ENCODE results near the gene XPOT.
A peak's percentile ranks its signal among the peaks of the same experiment; 100 is the strongest.
"Not testable (repeated sequence)": the region's sequence is repeated elsewhere in the genome, so short reads cannot be mapped to it uniquely, and the experiment has no call there.

Gene XPOT

GRCh38 chr12:64403707-64404469 lies at the start of gene XPOT:
Gene XPOT, plus strand, starts transcription at chr12:64404392. Its CDS starts 5,644 bp downstream, at chr12:64410036.
- DNase-seq (ENCODE audit: low read depth): peak; percentile 90

DNA sequence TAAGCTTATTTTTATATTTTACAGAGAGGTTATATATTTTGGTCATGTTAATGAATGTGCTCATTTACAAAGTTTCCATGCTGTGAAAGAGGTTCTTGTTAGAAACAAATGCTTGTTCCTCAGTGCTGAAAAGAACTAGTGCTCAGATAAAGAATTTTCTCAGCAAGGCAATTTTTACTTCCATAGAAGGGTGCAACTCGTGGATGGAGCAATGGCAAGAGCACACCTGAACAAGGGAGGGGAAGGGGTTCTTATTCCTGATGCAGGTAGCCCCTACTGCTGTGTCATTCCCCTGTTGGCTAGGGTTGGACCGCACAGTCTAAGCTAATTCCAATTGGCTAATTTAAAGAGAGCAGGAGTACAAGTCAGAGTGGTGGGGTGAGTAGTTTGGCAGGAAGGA lies 48.0 kb upstream of the XPOT start:
- DNase-seq (ENCODE audit: low read depth): not testable (repeated sequence)

GRCh38 chr12:64361173-64361572 lies 43.0 kb upstream of the XPOT start:
- not testable (repeated sequence) for DNase-seq (ENCODE audit: low read depth)

GRCh38 chr12:64362721-64363305 lies 41.4 kb upstream of the XPOT start:
- DNase-seq (ENCODE audit: low read depth): no peak

DNA sequence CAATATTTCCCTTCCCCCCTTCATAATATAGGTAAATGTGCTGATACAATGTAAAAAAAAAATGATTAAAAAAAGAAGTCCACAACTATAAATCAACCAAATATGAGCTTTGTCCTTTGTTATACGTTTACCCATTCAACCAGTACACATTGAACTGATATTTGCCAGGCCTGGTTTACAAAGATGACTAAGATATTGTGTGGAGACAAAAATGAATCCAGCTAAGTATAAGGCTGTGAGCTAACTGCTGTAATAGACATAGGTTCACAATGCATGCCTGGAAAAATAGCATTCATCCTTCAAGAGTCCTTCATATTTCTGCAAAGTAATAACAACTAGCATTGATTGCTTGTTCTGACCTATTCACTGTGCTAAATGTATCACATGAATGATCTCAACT lies 20.5 kb upstream of the XPOT start:
- no peak for DNase-seq (ENCODE audit: low read depth)

DNA sequence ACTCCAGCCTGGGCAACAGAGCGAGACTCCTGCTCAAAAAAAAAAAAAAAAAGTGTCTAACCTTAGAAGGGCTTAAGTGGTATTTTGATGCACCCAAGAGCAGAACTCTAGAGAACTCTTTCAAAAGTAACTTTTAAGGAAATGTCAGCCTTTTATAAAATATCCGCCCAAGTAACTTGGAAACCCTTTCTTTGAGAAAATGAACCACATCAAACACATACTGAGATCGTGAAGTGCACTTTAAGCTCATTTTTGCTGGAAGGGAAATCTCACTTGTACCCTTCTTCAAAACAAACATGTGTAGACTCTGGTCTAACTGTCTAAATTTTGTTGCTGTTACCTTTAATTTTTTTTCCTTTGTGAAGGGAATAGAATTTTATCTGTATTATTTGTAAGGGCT lies 19.2 kb upstream of the XPOT start:
- DNase-seq (ENCODE audit: low read depth): no peak

GRCh38 chr12:64385468-64385867 lies 18.7 kb upstream of the XPOT start:
- no peak for DNase-seq (ENCODE audit: low read depth)

DNA sequence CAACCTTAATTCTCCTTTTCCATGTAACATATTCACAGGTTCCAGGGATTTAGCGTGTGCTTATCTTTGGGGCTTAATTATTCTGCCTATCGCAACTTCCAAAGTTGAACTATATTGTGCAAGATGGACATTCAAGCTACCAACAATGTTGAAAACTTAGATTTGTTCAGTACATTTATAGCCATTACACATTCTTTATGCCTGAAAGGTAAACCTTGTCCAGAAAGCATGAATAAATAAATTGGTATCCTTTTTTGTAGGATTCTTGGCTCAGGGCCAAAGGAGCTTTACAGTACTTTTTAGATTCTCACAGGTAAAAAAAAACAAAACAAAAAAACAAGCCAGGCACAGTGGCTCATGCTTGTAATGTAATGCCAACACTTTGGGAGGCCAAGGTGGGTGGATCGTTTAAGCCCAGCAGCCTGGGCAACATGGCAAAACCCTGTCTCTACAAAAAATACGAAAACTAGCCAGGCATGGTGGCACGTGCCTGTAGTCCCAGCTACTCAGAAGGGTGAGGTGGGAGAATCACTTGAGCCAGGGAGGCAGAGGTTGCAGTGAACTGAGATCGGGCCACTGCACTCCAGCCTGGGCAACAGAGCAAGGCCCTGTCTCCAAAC lies 16.9 kb upstream of the XPOT start:
- no peak for DNase-seq (ENCODE audit: low read depth)

GRCh38 chr12:64389154-64389553 lies 15.0 kb upstream of the XPOT start:
- DNase-seq (ENCODE audit: low read depth): no peak

DNA sequence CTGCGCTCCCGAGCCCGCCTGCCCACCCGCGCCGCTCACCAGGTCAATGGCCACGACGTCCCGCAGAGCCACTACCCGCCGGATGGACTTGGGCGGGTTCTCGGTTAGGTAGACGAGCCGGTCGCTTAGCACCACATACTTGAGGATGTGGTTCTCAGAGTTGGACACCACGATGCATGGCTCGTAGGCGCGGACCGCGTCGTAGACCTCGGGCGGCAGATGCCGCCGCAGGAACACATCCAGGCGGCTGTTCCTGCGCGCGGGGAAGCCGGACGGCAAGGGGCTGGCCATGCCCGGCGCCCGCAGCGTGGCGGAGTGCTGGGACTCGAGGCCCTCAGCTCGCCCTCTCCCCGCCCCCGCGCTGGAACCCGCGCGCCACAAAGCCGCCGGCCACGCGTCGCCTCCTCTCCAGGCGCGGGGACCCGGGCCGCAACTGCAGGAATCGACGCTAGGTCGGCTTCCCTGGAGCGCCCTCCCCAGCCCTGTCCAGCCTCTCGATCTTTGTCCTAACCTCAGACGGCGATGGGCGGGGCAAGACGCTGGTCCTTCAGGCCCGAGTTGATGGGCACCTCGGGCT lies 13.8 kb upstream of the XPOT start, which contains the start of gene C12orf56:
Gene C12orf56 (minus strand): TSS at position 484 of the 577 bp plus-strand sequence. CDS start 193 bp downstream, at position 291.
- no peak for DNase-seq (ENCODE audit: low read depth)

- DNase-seq (ENCODE audit: low read depth): no peak
Measured at GRCh38 chr12:64392221-64392620, 12.0 kb upstream of the XPOT start.

DNA sequence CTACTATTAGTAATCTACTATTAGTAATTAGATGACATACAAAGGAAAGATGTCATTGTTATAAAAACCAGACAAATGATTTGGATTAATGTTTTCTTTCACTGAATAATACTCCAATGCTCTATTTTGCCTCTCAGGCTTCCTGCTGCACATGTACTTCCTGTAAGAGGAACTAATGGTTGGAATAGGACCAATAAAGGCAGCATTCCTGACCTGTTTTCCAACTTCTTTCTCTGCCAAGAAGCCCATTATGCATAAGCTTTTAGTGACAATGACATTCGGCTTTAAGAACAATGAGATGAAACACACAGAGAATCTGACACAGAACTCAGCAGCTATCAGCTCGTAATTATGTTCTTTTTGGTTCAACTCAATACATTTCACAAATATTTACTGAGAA lies 8.5 kb upstream of the XPOT start:
- no peak for DNase-seq (ENCODE audit: low read depth)

GRCh38 chr12:64400041-64400440 lies 4.2 kb upstream of the XPOT start:
- DNase-seq (ENCODE audit: low read depth): no peak

- no peak for DNase-seq (ENCODE audit: low read depth)
Measured at GRCh38 chr12:64402181-64402580, 2.0 kb upstream of the XPOT start.

GRCh38 chr12:64404470-64405256 lies 471 bp downstream of the XPOT start:
- peak; percentile 32 for DNase-seq (ENCODE audit: low read depth)

DNA sequence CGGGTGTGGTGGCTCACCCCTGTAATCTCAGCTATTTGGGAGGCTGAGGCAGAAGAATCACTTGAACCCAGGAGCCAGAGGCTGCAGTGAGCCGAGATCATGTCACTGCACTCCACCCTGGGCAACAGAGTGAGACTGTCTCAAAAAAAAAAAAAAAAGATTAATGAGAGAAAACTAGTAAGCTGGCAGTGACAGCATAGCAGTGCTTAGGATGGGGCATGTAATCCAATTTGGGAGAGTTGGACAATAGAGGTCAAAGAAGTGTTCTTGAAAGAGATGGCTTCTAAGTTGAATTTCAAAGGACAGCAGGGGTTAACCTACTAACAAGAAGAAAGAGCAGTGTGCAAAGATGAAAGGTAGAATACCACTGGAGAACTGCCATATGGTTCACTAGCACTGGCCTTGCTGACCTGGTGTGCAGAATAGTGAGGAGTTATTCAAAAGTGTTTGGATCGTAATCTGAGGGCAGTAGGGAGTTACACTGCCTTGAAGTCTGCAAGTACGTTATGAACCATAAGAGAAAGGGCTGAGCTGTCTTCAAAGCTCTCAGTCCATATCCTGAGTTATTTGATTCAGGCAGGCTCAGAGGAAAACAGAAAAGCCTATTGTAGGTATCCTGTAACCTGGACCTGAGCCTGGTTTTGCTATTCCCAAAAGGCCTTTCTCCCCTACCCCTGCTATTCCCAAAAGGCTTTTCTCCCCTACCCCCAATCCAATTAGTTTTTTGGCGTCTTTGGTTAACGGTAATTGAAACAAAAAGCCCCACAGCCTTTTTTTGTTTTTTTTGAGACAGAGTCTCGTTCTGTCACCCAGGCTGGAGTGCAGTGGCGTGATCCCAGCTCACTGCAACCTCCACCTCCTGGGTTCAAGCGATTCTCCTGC lies 3.4 kb downstream of the XPOT start:
- DNase-seq (ENCODE audit: low read depth): no peak

DNA sequence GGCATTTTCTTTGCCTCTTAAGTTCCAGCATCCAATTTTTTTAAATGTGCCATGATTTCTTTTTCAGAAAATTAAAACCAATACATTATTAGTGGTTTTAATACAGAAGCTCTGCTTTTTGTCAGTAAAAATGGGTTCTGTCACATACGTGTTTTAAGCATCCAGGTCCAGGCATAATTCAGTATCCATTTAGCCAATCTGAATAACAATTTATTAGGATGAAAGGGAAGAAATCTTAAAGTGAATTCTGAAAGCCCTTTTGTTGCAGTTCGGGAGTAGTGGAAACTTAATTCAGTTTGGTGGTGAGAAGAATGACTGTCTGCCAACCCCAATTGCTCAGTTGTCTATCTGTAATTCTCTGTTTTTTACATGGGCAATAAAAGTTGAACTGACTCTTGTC lies 7.2 kb downstream of the XPOT start:
- no peak for DNase-seq (ENCODE audit: low read depth)

DNA sequence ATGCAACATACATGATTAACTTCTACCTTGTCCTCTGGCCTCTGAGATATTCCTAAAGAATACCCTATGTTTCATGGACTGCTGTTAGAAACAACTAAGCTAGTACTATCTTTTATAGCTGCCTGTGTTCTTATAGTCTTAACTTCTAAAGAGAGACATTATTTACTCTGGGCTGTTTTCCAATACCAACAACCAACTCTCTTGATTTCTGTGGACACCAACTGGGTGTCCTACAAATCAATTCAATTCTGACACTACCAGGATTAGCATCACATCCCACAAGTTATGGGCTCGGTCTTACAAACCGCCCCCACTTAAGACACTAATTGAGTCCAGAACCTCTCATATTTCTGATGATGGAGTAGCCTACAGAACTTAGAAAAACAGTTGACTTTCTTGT lies 8.3 kb downstream of the XPOT start:
- DNase-seq (ENCODE audit: low read depth): no peak

- no peak for DNase-seq (ENCODE audit: low read depth)
Measured at GRCh38 chr12:64413884-64414283, 9.7 kb downstream of the XPOT start.

DNA sequence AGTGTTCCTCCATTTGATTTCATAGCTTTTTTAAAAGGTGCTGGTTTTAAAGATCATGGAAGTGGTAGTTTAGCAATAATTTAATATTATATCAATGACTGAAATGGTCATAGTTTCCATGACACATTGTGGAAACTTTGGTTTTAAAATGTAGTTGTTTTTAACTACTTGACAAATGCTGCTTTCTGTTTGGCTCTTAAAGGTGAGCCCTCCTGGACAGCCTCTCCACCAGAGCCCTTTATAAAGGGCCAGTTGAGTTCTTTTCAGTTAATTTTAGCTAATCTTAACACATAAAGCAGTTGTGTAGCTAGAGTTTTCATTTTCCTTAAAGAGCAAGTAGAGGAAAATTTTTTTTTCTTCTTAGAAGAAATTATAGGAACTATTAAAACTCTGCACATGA lies 14.0 kb downstream of the XPOT start:
- no peak for DNase-seq (ENCODE audit: low read depth)

DNA sequence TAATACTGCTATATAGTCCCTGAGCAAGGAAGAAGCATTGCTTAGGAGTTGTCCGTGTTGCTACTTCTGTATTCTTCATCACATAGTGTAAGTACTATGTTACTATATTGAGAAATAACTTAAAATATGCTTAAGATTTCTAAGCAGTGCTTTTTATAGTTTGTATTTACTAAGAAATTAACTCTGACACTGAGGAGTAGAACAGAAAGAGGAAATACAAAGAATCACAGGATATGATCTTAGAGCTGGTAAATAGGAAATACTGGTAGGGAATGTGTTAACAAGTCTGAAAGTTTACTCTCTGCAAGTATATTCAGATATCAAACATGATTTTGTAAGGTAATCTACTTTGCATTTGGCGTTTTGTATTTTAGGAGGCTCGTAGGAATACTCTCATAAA lies 15.5 kb downstream of the XPOT start:
- no peak for DNase-seq (ENCODE audit: low read depth)

Data from activated T-helper 1 cell treated with Interleukin-2 at 50 U/mL for 16 hours (primary cell).